Bronchial epithelial cell (primary cell): ENCODE results near the gene BCL2L1. TPM values are rescaled to one million over a fixed set of nuclear protein-coding genes. Genes with fewer than 3 reads are reported as not detected.
"Not testable (repeated sequence)": the region's sequence is repeated elsewhere in the genome, so short reads cannot be mapped to it uniquely, and the experiment has no call there.

Experiments
- DNase-seq: peaks from one replicate; pipeline ENCODE4 v3.0.0-alpha.2; 2010; ENCODE audit warnings: low read depth
- FAIRE-seq: peaks from 2 replicates; lab custom pipeline; 2011; peaks lifted over from hg19 to GRCh38; lab: Jason Lieb, UNC
- H3K27me3 ChIP-seq: 2 replicates; pipeline ENCODE4 v1.5.1; 2011; ENCODE audit warnings: low read length; ENCODE audit not compliant: control insufficient read depth, insufficient read depth
- H3K36me3 ChIP-seq: 2 replicates; pipeline ENCODE4 v1.5.1; 2011; ENCODE audit warnings: low read length; ENCODE audit not compliant: control insufficient read depth, insufficient read depth
- H3K4me3 ChIP-seq: 2 replicates; pipeline ENCODE4 v1.5.1; 2011; ENCODE audit warnings: mild to moderate bottlenecking, low read depth, low read length, control low read depth
- total RNA-seq: library from RNA; depleted of rRNA; stranded (reverse); fragments of >200 nt; gene quantifications from 2 replicates; pipeline ENCODE4 v1.2.1, GENCODE V29; 2014
- TF ChIP-seq, protein P1 (sequence below): IDR thresholded peaks from 2 replicates; pipeline ENCODE4 v1.5.1; 2011; ENCODE audit warnings: mild to moderate bottlenecking, moderate library complexity, low read length, control low read depth, inconsistent platforms; ENCODE audit not compliant: insufficient read depth, severe bottlenecking

The BCL2L1 gene
- total RNA-seq, 1 donor from 2014 or later, result 93.5 TPM

DNA sequence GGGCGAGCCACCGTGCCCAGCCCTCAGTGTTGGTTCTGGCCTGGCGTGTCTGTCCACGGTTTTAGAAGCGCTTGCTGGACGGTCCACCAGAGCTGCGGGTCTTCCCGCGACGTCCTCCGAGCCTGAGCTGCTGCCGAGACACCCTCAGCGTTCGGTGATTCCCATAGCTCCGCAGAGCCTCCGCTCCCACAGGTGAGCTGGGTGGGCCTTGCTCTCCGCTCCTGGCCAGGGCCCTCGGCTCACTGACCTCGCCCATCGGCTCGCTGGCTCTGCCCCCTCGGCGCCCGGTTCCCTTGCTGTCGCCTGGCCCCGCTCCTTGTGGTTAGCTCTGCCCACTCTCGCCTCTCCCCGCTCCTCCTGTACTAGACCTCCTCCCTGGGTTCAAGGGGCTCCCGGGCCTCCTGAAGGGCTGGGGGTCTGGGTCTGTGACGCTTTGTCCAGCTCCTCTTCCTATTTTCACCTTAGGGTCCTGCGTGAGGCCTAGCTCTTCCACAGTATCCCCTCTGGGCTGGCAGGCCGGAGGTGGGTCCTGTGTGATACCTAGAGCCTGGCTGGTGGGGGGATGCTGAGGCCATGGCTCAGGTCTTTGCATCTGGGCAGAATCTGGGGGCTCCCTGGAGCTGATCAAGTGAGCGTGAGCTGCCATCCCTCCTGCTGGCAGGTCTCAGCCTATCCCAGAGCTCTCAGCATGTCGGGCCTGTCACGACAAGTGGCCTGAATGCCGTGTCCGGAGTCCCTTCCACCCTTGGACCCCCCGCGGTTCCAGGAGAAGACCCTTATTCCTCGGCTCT, 89.9 kb downstream of the BCL2L1 start:
- FAIRE-seq, result no peak
- Histone ChIP-seq H3K4me3 (no peak overlapping the region), H3K27me3 (no peaks in the 10 kb centered on the region), H3K36me3 (no peaks in the 10 kb centered on the region)
- no peak for DNase-seq
- TF ChIP-seq, protein P1, sequence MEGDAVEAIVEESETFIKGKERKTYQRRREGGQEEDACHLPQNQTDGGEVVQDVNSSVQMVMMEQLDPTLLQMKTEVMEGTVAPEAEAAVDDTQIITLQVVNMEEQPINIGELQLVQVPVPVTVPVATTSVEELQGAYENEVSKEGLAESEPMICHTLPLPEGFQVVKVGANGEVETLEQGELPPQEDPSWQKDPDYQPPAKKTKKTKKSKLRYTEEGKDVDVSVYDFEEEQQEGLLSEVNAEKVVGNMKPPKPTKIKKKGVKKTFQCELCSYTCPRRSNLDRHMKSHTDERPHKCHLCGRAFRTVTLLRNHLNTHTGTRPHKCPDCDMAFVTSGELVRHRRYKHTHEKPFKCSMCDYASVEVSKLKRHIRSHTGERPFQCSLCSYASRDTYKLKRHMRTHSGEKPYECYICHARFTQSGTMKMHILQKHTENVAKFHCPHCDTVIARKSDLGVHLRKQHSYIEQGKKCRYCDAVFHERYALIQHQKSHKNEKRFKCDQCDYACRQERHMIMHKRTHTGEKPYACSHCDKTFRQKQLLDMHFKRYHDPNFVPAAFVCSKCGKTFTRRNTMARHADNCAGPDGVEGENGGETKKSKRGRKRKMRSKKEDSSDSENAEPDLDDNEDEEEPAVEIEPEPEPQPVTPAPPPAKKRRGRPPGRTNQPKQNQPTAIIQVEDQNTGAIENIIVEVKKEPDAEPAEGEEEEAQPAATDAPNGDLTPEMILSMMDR, result no peak

DNA sequence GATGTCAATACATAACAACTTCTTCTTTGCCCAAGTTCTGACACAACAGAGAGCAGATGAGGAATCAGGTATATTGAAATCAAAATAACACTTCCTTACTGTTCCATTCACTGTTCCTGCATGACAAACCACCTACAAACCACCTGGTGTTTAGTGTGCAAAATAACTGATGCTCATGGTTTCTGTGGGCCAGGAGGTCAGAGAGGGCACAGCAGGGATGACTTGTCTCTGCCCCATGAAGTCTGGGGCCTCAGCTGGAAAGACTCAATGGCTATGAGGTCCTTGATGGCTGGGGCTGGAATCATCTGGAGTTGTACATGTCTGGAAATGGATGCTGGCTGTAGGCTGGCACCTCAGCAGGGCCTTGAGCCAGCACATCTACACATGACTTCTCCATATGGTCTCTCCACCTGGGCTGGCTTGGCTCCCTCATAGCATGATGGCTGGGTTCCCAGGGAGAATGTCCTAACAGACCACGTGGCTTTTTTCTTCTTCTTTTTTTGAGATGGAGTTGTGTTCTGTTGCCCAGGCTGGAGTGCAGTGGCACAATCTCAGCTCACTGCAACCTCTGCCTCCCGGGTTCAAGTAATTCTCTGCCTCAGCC, 92.4 kb downstream of the BCL2L1 start:
- no peak for FAIRE-seq
- Histone ChIP-seq H3K36me3 (no peaks in the 10 kb centered on the region), H3K4me3 (no peak overlapping the region), H3K27me3 (no peaks in the 10 kb centered on the region)
- DNase-seq, result no peak
- TF ChIP-seq, protein P1, result no peak

DNA sequence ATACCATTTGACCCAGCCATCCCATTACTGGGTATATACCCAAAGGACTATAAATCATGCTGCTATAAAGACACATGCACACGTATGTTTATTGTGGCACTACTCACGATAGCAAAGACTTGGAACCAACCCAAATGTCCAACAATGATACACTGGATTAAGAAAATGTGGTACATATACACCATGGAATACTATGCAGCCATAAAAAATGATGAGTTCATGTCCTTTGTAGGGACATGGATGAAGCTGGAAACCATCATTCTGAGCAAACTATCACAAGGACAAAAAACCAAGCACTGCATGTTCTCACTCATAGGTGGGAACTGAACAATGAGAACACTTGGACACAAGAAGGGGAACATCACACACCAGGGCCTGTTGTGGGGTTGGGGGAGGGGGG, 94.6 kb downstream of the BCL2L1 start:
- DNase-seq, FAIRE-seq, H3K27me3 ChIP-seq, H3K36me3 ChIP-seq, H3K4me3 ChIP-seq: not testable (repeated sequence)

DNA sequence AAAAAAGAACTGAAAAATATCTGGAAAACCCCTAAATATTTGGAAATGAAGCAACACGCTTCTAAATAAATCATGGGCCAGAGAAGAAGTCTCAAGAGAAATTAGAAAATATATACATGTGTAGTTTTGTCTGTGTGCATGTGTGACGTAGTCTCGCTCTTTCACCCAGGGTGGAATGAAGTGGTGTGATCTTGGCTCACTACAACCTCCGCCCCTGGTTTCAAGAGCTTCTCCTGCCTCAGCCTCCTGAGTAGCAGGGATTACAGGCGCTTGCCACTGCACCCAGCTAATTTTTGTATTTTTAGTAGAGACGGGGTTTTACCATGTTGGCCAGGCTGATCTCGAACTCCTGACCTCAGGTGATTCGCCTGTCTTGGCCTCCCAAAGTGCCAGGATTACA, 96.1 kb downstream of the BCL2L1 start:
- not testable (repeated sequence) for H3K4me3 ChIP-seq, DNase-seq, FAIRE-seq, H3K27me3 ChIP-seq, H3K36me3 ChIP-seq

DNA sequence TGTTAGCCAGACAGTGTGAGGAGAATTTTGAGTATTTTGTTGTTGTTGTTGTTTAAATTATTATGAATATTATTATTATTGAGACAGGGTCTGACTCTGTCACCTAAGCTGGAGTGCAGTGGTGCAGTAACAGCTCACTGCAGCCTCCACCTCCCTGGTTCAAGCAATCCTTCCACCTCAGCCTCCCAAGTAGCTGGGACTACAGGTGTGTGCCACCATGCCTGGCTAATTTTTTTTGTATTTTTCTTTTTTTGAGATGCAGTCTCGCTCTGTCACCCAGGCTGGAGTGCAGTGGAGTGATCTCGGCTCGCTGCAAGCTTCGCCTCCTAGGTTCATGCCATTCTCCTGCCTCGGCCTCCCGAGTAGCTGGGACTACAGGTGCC, 99.6 kb downstream of the BCL2L1 start:
- DNase-seq, H3K27me3 ChIP-seq, FAIRE-seq: not testable (repeated sequence)

DNA sequence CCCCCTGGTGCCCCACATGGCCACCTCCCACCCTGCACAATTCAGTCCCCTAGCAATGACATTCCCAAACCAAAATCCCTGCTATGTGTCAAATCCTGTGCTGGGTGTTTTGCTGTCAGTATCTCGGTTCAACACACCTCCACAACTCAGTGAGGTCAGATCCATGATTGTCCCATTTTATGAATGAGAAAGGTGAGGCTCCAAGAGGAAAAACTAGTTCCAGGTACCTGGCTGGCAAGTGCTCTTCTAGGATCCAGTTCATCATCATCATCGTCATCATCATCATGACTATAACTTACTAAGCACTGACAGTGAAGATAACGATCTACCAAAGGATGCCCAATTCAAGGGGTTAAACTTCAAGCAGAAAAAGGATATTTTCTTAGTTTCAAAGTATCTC, 102.4 kb downstream of the BCL2L1 start:
- Histone ChIP-seq H3K36me3 (no peaks in the 10 kb centered on the region), H3K4me3 (no peak overlapping the region), H3K27me3 (no peaks in the 10 kb centered on the region)
- TF ChIP-seq, protein P1, result no peak
- FAIRE-seq (no peak), DNase-seq (no peak)

More for the DNA sequence above, 99.6 kb downstream of the BCL2L1 start:
- H3K4me3 ChIP-seq, H3K36me3 ChIP-seq: not testable (repeated sequence)

DNA sequence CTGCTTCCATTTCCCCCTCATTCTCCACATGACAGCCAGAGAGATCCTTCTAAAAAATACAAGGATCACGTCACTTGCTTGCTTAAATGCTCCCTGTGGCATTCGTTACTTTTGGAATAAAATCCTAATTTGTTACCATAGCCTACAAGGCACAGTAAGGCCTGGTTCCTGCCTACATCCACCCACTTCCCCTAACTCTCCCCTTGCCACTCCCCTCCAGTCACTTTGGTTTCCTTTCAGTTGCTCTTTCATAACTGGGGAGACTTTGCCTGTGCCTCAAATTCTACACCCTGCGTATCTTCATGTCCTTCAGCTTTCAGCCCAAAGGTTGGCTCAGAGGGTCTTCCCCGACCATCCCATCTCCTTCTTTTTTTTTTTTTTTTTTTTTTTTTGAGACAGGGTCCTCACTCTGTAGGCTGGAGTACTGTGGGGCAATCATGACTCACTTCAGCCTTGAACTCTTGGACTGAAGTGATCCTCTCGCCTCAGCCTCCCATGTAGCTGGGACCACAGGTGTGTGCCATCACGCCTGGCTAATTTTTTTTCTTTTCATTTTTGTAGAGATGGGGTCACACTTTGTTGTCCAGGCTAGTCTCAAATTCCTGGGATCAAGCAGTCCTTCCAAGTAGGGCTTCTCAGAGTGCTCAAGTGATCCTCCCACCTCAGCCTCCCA, 105.1 kb downstream of the BCL2L1 start:
- FAIRE-seq, result no peak
- TF ChIP-seq, protein P1, result no peak
- H3K27me3 ChIP-seq, result no peaks in the 10 kb centered on the region

More for the DNA sequence above, 105.1 kb downstream of the BCL2L1 start:
- Histone ChIP-seq H3K4me3 (no peak overlapping the region), H3K36me3 (no peaks in the 10 kb centered on the region)
- no peak for DNase-seq
